T-cell (primary cell): ENCODE data around the gene KHK. TPM values are rescaled to one million over a fixed set of nuclear protein-coding genes. Genes with fewer than 3 reads are reported as not detected.
A peak's percentile ranks its signal among the peaks of the same experiment; 100 is the strongest.

ENCODE experiments used
- ATAC-seq, 4 experiments: fragments of 200-7000 bp in 3 of 4; fragments of 150-1000 bp in 1 of 4; cut with Tn5 transposase; replicated peaks in 1 of 4; 1 replicate in 3 of 4; 2 replicates in 1 of 4; pipeline ENCODE4 v1.10.0; 2021; ENCODE audit warnings: moderate library complexity in 3 of 4, mild to moderate bottlenecking in 2 of 4, moderate number of reproducible peaks in 1 of 4
- CTCF ChIA-PET, 2 donors: fragments of 300-600 bp; sonication (Branson Sonifier 250); formaldehyde crosslinking; loops; one replicate each; lab custom pipeline; 2022; ENCODE audit warnings: antibody characterized with exemption in 2 of 2; lab: Charles Lee
- POLR2A ChIA-PET, 2 donors: fragments of 300-600 bp; sonication (Branson Sonifier 250); formaldehyde crosslinking; loops; one replicate each; lab custom pipeline; 2022; ENCODE audit warnings: antibody characterized with exemption in 2 of 2; lab: Charles Lee
- DNase-seq, 35 experiments: peaks; one replicate each; pipeline versions ENCODE4 v3.0.0 to v3.0.0-alpha.2; 2013 to 2023
- H3K27ac ChIP-seq: one replicate; pipeline ENCODE4 v1.5.1; 2013; ENCODE audit warnings: low read length
- H3K27me3 ChIP-seq, 2 experiments: replicated peaks in 1 of 2; 1 replicate in 1 of 2; 2 replicates in 1 of 2; pipeline versions ENCODE4 v1.6.1 to v1.7.0; 2013; ENCODE audit warnings: low read length in 1 of 2, mixed read lengths in 1 of 2; ENCODE audit not compliant: control insufficient read depth in 2 of 2, insufficient read depth in 2 of 2; ENCODE audit errors: extremely low read depth in 1 of 2
- H3K36me3 ChIP-seq, 2 donors: 1 replicate in 1 of 2; 2 replicates in 1 of 2; pipeline versions ENCODE4 v1.6.1 to v1.7.0; 2013; ENCODE audit warnings: low read length in 1 of 2; ENCODE audit not compliant: control insufficient read depth in 2 of 2, insufficient read depth in 1 of 2; ENCODE audit errors: extremely low read depth in 1 of 2
- H3K4me1 ChIP-seq, 2 experiments: 1 replicate in 1 of 2; 2 replicates in 1 of 2; pipeline versions ENCODE4 v1.6.1 to v1.7.0; 2013; ENCODE audit warnings: low read length in 2 of 2, mixed read lengths in 1 of 2; ENCODE audit not compliant: insufficient read depth in 2 of 2, control insufficient read depth in 1 of 2; ENCODE audit errors: extremely low read depth in 1 of 2
- H3K4me3 ChIP-seq, 2 donors: 1 replicate in 1 of 2; 2 replicates in 1 of 2; pipeline versions ENCODE4 v1.5.1 to v1.7.0; 2013; ENCODE audit warnings: mild to moderate bottlenecking in 2 of 2, low read length in 1 of 2, moderate library complexity in 1 of 2; ENCODE audit not compliant: control insufficient read depth in 1 of 2; ENCODE audit errors: extremely low read depth in 1 of 2
- H3K9me3 ChIP-seq: 2 replicates; pipeline ENCODE4 v1.7.0; 2013
- H3K27ac Mint-ChIP-seq, 2 donors: one replicate each; pipeline ENCODE4 v1.8.0; 2020 to 2021; ENCODE audit warnings: mild to moderate bottlenecking in 2 of 2, mixed read lengths in 2 of 2
- H3K27me3 Mint-ChIP-seq, 2 donors: one replicate each; pipeline ENCODE4 v1.8.0; 2021 to 2022; ENCODE audit warnings: mixed read lengths in 2 of 2
- H3K36me3 Mint-ChIP-seq: one replicate; pipeline ENCODE4 v1.8.0; 2021; ENCODE audit warnings: mixed read lengths
- H3K4me1 Mint-ChIP-seq, 3 donors: one replicate each; pipeline ENCODE4 v1.8.0; 2020 to 2022; ENCODE audit warnings: mixed read lengths in 3 of 3, mild to moderate bottlenecking in 1 of 3
- H3K4me3 Mint-ChIP-seq, 3 donors: one replicate each; pipeline ENCODE4 v1.8.0; 2020 to 2022; ENCODE audit warnings: mild to moderate bottlenecking in 3 of 3, mixed read lengths in 3 of 3, moderate library complexity in 3 of 3
- H3K9me3 Mint-ChIP-seq, 3 donors: one replicate each; pipeline ENCODE4 v1.8.0; 2020 to 2022; ENCODE audit warnings: mixed read lengths in 3 of 3
- WGBS: methylation state at CpG from one replicate; pipeline ENCODE4 v1.1.5; 2013; ENCODE audit warnings: missing lambda C conversion rate; ENCODE audit not compliant: insufficient coverage; 5-methylcytosine and 5-hydroxymethylcytosine counted together
- total RNA-seq, 35 experiments: library from RNA in 6 of 35; stranded (reverse) in 6 of 35; fragments of 120-200 nt in 1 of 35; gene quantifications; one replicate each; pipeline versions ENCODE4 v1.2.1 to v1.2.4 and lab custom pipeline; 2013 to 2026

Gene KHK
- total RNA-seq, 5 donors from 2014 or later (not counting 1 experiment from before 2014, with no cell fraction given), result 3.7 to 9.1 (median 6.7) TPM

GRCh38 chr2:27125104-27125503 lies 38.5 kb downstream of the KHK start:
- POLR2A ChIA-PET, result interaction anchor here in 1 of 2 donors (1.2 kb wide), 1 partner anchor 9 kb away, joined by 5 read pairs; no protein-coding TSS in a partner anchor
- peak overlapping the region in 2 of 3 donors; percentile 60 to 95 for H3K4me3 Mint-ChIP-seq
- H3K27me3 Mint-ChIP-seq, result peaks cover 2 to 4% of the 10 kb centered on the region in 2 donors
- H3K9me3 Mint-ChIP-seq, result no peaks in the 10 kb centered on the region
- no peaks in the 10 kb centered on the region for H3K36me3 Mint-ChIP-seq
- DNase-seq (no peak), ATAC-seq (no peak)
- WGBS, result 60% methylated on average over 1 of the region's 3 CpGs
- Histone ChIP-seq H3K36me3 (peaks cover 0 to 5% of the 10 kb centered on the region in 2 donors), H3K27ac (no peak overlapping the region), H3K9me3 (no peaks in the 10 kb centered on the region), H3K27me3 (peaks cover 0 to 4% of the 10 kb centered on the region in 2 experiments), H3K4me1 (peaks cover 2 to 14% of the 10 kb centered on the region in 2 experiments), H3K4me3 (no peak overlapping the region)
- H3K4me1 Mint-ChIP-seq, result peaks cover 10 to 13% (median 11%) of the 10 kb centered on the region in 3 donors
- H3K27ac Mint-ChIP-seq, result no peak overlapping the region
- CTCF ChIA-PET, result interaction anchor here (0.6 kb wide), 2 partner anchors 36 to 348 kb away, joined by 3 read pairs; no protein-coding TSS in a partner anchor

GRCh38 chr2:27126252-27126710 lies 39.7 kb downstream of the KHK start:
- Mint-ChIP-seq H3K4me3 (no peak overlapping the region), H3K9me3 (no peaks in the 10 kb centered on the region), H3K36me3 (peaks cover 6% of the 10 kb centered on the region), H3K27me3 (no peaks in the 10 kb centered on the region), H3K4me1 (peaks cover 13 to 16% (median 15%) of the 10 kb centered on the region in 3 donors), H3K27ac (no peak overlapping the region)
- ATAC-seq (no peak), DNase-seq (no peak)
- ChIA-PET POLR2A (no interaction called here), CTCF (interaction anchor here in 1 of 2 donors (0.6 kb wide), 1 partner anchor 38 kb away, joined by 3 read pairs; no protein-coding TSS in a partner anchor)
- 50% methylated on average over 1 of the region's 5 CpGs for WGBS
- H3K27ac ChIP-seq, result no peak overlapping the region
- no peaks in the 10 kb centered on the region for H3K9me3 ChIP-seq
- H3K27me3 ChIP-seq, result no peaks in the 10 kb centered on the region
- peaks cover 2 to 14% of the 10 kb centered on the region in 2 experiments for H3K4me1 ChIP-seq
- no peak overlapping the region for H3K4me3 ChIP-seq
- peaks cover 6 to 17% of the 10 kb centered on the region in 2 donors for H3K36me3 ChIP-seq

- no peak for ATAC-seq
- peaks cover 12% of the 10 kb centered on the region for H3K36me3 Mint-ChIP-seq
- H3K27me3 Mint-ChIP-seq, result no peaks in the 10 kb centered on the region
- H3K4me1 ChIP-seq, result peaks cover 5 to 17% of the 10 kb centered on the region in 2 experiments
- H3K4me3 ChIP-seq, result no peak overlapping the region
- no peak overlapping the region for H3K4me3 Mint-ChIP-seq
- H3K36me3 ChIP-seq, result peaks cover 24 to 34% of the 10 kb centered on the region in 2 donors
- ChIA-PET CTCF (no interaction called here), POLR2A (no interaction called here)
- no peak overlapping the region for H3K27ac ChIP-seq
- H3K27ac Mint-ChIP-seq, result peak overlapping the region in 1 of 2 donors; percentile 34
- DNase-seq, result no peak
- H3K27me3 ChIP-seq, result no peaks in the 10 kb centered on the region
- 90% methylated on average over 6 of the region's 9 CpGs for WGBS
- H3K9me3 Mint-ChIP-seq, result no peaks in the 10 kb centered on the region
- H3K4me1 Mint-ChIP-seq, result peaks cover 17 to 23% (median 20%) of the 10 kb centered on the region in 3 donors
- H3K9me3 ChIP-seq, result no peaks in the 10 kb centered on the region
Observed at GRCh38 chr2:27127883-27128667, 41.5 kb downstream of the KHK start.

GRCh38 chr2:27128668-27129571 lies 42.3 kb downstream of the KHK start:
- ATAC-seq, result no peak
- Histone ChIP-seq H3K4me3 (no peak overlapping the region), H3K36me3 (peaks cover 24 to 34% of the 10 kb centered on the region in 2 donors), H3K9me3 (no peaks in the 10 kb centered on the region), H3K4me1 (peaks cover 9 to 19% of the 10 kb centered on the region in 2 experiments), H3K27ac (no peak overlapping the region), H3K27me3 (no peaks in the 10 kb centered on the region)
- H3K36me3 Mint-ChIP-seq, result peaks cover 13% of the 10 kb centered on the region
- no peak overlapping the region for H3K4me3 Mint-ChIP-seq
- peak overlapping the region in 1 of 2 donors; percentile 31 for H3K27ac Mint-ChIP-seq
- no peaks in the 10 kb centered on the region for H3K27me3 Mint-ChIP-seq
- DNase-seq, result no peak
- H3K9me3 Mint-ChIP-seq, result no peaks in the 10 kb centered on the region
- H3K4me1 Mint-ChIP-seq, result peaks cover 20 to 26% (median 22%) of the 10 kb centered on the region in 3 donors
- CTCF ChIA-PET, result no interaction called here
- WGBS, result 89% methylated on average over 4 of the region's 11 CpGs
- POLR2A ChIA-PET, result no interaction called here

- peaks cover 25 to 31% (median 31%) of the 10 kb centered on the region in 3 donors for H3K4me1 Mint-ChIP-seq
- DNase-seq (no peak), ATAC-seq (no peak)
- no peaks in the 10 kb centered on the region for H3K9me3 ChIP-seq
- H3K36me3 Mint-ChIP-seq, result peaks cover 13% of the 10 kb centered on the region
- CTCF ChIA-PET, result no interaction called here
- H3K27me3 Mint-ChIP-seq, result no peaks in the 10 kb centered on the region
- H3K27ac Mint-ChIP-seq, result no peak overlapping the region
- H3K4me3 ChIP-seq, result no peak overlapping the region
- H3K4me1 ChIP-seq, result peaks cover 9 to 26% of the 10 kb centered on the region in 2 experiments
- H3K27me3 ChIP-seq, result no peaks in the 10 kb centered on the region
- POLR2A ChIA-PET, result no interaction called here
- no peak overlapping the region for H3K27ac ChIP-seq
- peaks cover 24 to 34% of the 10 kb centered on the region in 2 donors for H3K36me3 ChIP-seq
- no peak overlapping the region for H3K4me3 Mint-ChIP-seq
- no peaks in the 10 kb centered on the region for H3K9me3 Mint-ChIP-seq
- 90% methylated on average over 10 of the region's 10 CpGs for WGBS
Observed at GRCh38 chr2:27130396-27130795, 43.8 kb downstream of the KHK start.

GRCh38 chr2:27131429-27131828 lies 44.9 kb downstream of the KHK start:
- peaks cover 25 to 33% (median 31%) of the 10 kb centered on the region in 3 donors for H3K4me1 Mint-ChIP-seq
- no peaks in the 10 kb centered on the region for H3K9me3 Mint-ChIP-seq
- peak overlapping the region; percentile 8 to 22 for H3K27ac Mint-ChIP-seq
- no peak for ATAC-seq
- Histone ChIP-seq H3K4me3 (no peak overlapping the region), H3K36me3 (peaks cover 24 to 34% of the 10 kb centered on the region in 2 donors), H3K9me3 (no peaks in the 10 kb centered on the region), H3K27me3 (no peaks in the 10 kb centered on the region), H3K4me1 (peaks cover 9 to 27% of the 10 kb centered on the region in 2 experiments), H3K27ac (no peak overlapping the region)
- H3K4me3 Mint-ChIP-seq, result peak overlapping the region in 2 of 3 donors; percentile 13 to 93
- POLR2A ChIA-PET, result no interaction called here
- WGBS, result 95% methylated on average over 9 of the region's 11 CpGs
- peaks cover 13% of the 10 kb centered on the region for H3K36me3 Mint-ChIP-seq
- CTCF ChIA-PET, result no interaction called here
- H3K27me3 Mint-ChIP-seq, result no peaks in the 10 kb centered on the region
- DNase-seq, result no peak
